OCI-LY7 (cell line): ENCODE results near the gene HOXC10. TPM values are rescaled to one million over a fixed set of nuclear protein-coding genes. Genes with fewer than 3 reads are reported as not detected.

Experiments used
- BruUV-seq: library from RNA; stranded (reverse); fragments of 400-500 nt; replicated peaks from 2 replicates; lab custom pipeline; 2021; lab: Mats Ljungman, UMichigan
- CTCF ChIA-PET: fragments of 300-600 bp; sonication (Branson Sonifier 250); formaldehyde crosslinking; loops from one replicate; lab custom pipeline; 2022; ENCODE audit warnings: antibody characterized with exemption; ENCODE audit not compliant: unreplicated experiment; lab: Charles Lee
- POLR2A ChIA-PET: fragments of 300-600 bp; sonication (Branson Sonifier 250); formaldehyde crosslinking; loops from one replicate; lab custom pipeline; 2022; ENCODE audit warnings: antibody characterized with exemption; lab: Charles Lee
- DNase-seq: peaks from one replicate; pipeline ENCODE4 v3.0.0-alpha.2; 2015; ENCODE audit warnings: low spot score
- H2AFZ ChIP-seq: fragments of 200-600 bp; sonication (generic), shearing (Covaris generic); 2 replicates; pipeline ENCODE4 v1.6.1; 2014; ENCODE audit warnings: mild to moderate bottlenecking, antibody characterized with exemption, low read length, moderate library complexity
- H3K27ac ChIP-seq: fragments of 200-600 bp; sonication (generic); 2 replicates; pipeline ENCODE4 v1.5.1; 2014; ENCODE audit warnings: mixed run types, low read depth, mild to moderate bottlenecking, moderate library complexity, low read length, inconsistent platforms; ENCODE audit not compliant: poor library complexity, severe bottlenecking
- H3K36me3 ChIP-seq: fragments of 200-600 bp; sonication (generic); 2 replicates; pipeline ENCODE4 v1.6.1; 2014; ENCODE audit warnings: mild to moderate bottlenecking, antibody characterized with exemption, low read length, moderate library complexity, mixed read lengths; ENCODE audit not compliant: insufficient read depth
- H3K4me1 ChIP-seq: fragments of 200-600 bp; sonication (generic); 2 replicates; pipeline ENCODE4 v1.5.1; 2014; ENCODE audit warnings: mild to moderate bottlenecking, low read length; ENCODE audit not compliant: insufficient read depth, poor library complexity, severe bottlenecking
- H3K4me2 ChIP-seq: fragments of 200-600 bp; sonication (generic); 2 replicates; pipeline ENCODE4 v1.6.1; 2014; ENCODE audit warnings: mild to moderate bottlenecking, low read length
- H3K4me3 ChIP-seq: fragments of 200-600 bp; sonication (generic); 2 replicates; pipeline ENCODE4 v1.5.1; 2014; ENCODE audit warnings: mild to moderate bottlenecking, low read depth, low read length; ENCODE audit not compliant: poor library complexity, severe bottlenecking
- H3K79me2 ChIP-seq: fragments of 200-600 bp; sonication (generic); 2 replicates; pipeline ENCODE4 v1.6.1; 2016; ENCODE audit warnings: low read depth, mild to moderate bottlenecking, low read length, moderate library complexity, mixed read lengths; ENCODE audit not compliant: insufficient read depth
- H3K9me2 ChIP-seq: fragments of 200-600 bp; sonication (generic); 2 replicates; pipeline ENCODE4 v1.6.1; 2016; ENCODE audit warnings: mild to moderate bottlenecking, low read length, mixed read lengths; ENCODE audit not compliant: insufficient read depth
- H3K9me3 ChIP-seq: fragments of 200-600 bp; sonication (generic); 2 replicates; pipeline ENCODE4 v1.6.1; 2014; ENCODE audit warnings: mild to moderate bottlenecking, mixed run types, low read length, mixed read lengths
- H4K20me1 ChIP-seq: fragments of 200-600 bp; sonication (generic); 2 replicates; pipeline ENCODE4 v1.6.1; 2014; ENCODE audit warnings: mild to moderate bottlenecking, antibody characterized with exemption, low read length, moderate library complexity, mixed read lengths; ENCODE audit not compliant: insufficient read depth
- EZH2phosphoT487 ChIP-seq: fragments of 200-600 bp; sonication (generic); IDR thresholded peaks from 2 replicates; pipeline ENCODE4 v1.6.1; 2018; ENCODE audit warnings: low read depth, borderline replicate concordance, mild to moderate bottlenecking, mixed run types, antibody characterized with exemption, low read length, moderate library complexity, mixed read lengths
- intact Hi-C: fragments of 100-400 bp; cut with micrococcal nuclease; formaldehyde crosslinking; loops from one replicate; pipeline ENCODE4 v1.10.0; 2022; ENCODE audit not compliant: unreplicated experiment
- total RNA-seq, 2 experiments: library from RNA; depleted of rRNA in 1 of 2; stranded (reverse); fragments of >200 nt in 1 of 2; shearing (Covaris generic) in 1 of 2; gene quantifications; 2 replicates each; pipeline ENCODE4 v1.2.3, GENCODE V29; 2014 to 2022
- TF ChIP-seq, protein P1 (sequence below): fragments of 200-600 bp; sonication (generic); conservative IDR thresholded peaks from 2 replicates; pipeline ENCODE4 v1.5.1; 2014; ENCODE audit warnings: mild to moderate bottlenecking, antibody characterized with exemption, low read length, moderate library complexity, mixed read lengths

Gene HOXC10
- total RNA-seq, 2 experiments from 2014 or later = 0.25 to 0.28 TPM

DNA sequence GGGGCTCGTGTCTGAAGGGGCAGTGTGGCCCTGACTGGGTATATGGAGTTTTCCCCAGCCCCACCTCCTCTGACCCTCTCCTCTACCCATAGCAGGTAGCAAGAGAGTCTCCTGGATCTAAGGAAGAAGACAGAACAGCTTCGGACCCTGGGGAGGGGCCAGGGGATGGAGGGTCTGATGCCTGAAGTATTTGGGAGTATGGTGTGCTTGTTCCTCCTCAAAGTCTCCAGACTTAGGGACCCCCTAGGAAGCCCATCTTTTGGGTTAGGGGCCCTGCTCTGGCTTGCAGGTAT lies 23.3 kb downstream of the HOXC10 start:
- DNase-seq = no peak
- ChIA-PET POLR2A (interaction anchor here (1.4 to 1.6 kb wide), 2 partner anchors 9 to 45 kb away, joined by 4 read pairs; partner anchors contain the start of gene HOXC4), CTCF (interaction anchor here (0.6 kb wide), 1 partner anchor 255 kb away, joined by 3 read pairs; no protein-coding TSS in a partner anchor)
- Histone ChIP-seq H3K79me2 (no peaks in the 10 kb centered on the region), H3K36me3 (no peaks in the 10 kb centered on the region), H3K9me3 (no peaks in the 10 kb centered on the region), H3K4me3 (no peak overlapping the region), H3K27ac (no peak overlapping the region), H2AFZ (no peak overlapping the region), H3K4me1 (peaks cover 38% of the 10 kb centered on the region), H4K20me1 (no peaks in the 10 kb centered on the region), H3K9me2 (no peaks in the 10 kb centered on the region), H3K4me2 (no peak overlapping the region)
- TF ChIP-seq EZH2phosphoT487 = no peak
- TF ChIP-seq, protein P1, sequence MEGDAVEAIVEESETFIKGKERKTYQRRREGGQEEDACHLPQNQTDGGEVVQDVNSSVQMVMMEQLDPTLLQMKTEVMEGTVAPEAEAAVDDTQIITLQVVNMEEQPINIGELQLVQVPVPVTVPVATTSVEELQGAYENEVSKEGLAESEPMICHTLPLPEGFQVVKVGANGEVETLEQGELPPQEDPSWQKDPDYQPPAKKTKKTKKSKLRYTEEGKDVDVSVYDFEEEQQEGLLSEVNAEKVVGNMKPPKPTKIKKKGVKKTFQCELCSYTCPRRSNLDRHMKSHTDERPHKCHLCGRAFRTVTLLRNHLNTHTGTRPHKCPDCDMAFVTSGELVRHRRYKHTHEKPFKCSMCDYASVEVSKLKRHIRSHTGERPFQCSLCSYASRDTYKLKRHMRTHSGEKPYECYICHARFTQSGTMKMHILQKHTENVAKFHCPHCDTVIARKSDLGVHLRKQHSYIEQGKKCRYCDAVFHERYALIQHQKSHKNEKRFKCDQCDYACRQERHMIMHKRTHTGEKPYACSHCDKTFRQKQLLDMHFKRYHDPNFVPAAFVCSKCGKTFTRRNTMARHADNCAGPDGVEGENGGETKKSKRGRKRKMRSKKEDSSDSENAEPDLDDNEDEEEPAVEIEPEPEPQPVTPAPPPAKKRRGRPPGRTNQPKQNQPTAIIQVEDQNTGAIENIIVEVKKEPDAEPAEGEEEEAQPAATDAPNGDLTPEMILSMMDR = no peak
- no TSS peak for BruUV-seq
- intact Hi-C loops = no loop called here

DNA sequence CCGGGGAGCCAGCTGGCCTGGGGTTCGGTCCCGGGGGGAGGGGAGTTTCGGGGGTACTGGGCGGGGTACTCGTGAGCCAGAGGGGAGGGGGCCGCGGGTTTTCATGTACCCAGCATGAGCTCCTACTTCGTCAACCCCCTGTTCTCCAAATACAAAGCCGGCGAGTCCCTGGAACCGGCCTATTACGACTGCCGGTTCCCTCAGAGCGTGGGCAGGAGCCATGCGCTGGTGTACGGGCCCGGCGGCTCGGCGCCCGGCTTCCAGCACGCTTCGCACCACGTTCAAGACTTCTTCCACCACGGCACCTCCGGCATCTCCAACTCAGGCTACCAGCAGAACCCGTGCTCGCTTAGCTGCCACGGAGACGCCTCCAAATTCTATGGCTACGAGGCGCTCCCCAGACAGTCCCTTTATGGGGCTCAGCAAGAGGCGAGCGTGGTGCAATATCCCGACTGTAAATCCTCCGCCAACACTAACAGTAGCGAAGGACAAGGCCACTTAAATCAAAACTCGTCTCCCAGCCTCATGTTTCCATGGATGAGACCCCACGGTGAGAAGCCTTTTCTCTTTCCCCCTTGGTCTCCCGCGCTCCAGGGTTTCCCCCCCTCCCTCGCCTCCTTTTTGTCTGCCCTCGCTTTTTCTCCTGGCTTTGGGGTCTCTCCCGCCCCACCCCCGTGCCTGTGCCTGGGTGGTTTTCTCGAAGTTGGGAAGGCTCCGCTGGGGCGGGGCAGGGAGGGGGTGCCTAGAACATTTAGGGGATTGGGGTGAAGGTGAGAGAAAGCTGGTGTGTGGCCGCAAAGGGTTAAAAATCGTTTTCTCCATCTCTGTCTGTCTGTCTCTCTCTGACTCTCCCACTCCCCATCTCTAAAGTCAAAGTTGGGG lies 24.5 kb downstream of the HOXC10 start:
- no peaks in the 10 kb centered on the region for H3K9me3 ChIP-seq
- TF ChIP-seq EZH2phosphoT487 = no peak
- TF ChIP-seq, protein P1 = no peak
- intact Hi-C loops = loop anchor here (10.0 kb wide), 1 partner anchor 345 kb away; no protein-coding TSS in a partner anchor
- no peaks in the 10 kb centered on the region for H4K20me1 ChIP-seq
- BruUV-seq = no TSS peak
- H2AFZ ChIP-seq = no peak overlapping the region
- H3K36me3 ChIP-seq = no peaks in the 10 kb centered on the region
- H3K9me2 ChIP-seq = no peaks in the 10 kb centered on the region
- no peak overlapping the region for H3K4me3 ChIP-seq
- ChIA-PET CTCF (no interaction called here), POLR2A (interaction anchor here (0.7 kb wide), 1 partner anchor 8 kb away, joined by 3 read pairs; no protein-coding TSS in a partner anchor)
- DNase-seq = no peak
- peaks cover 34% of the 10 kb centered on the region for H3K4me1 ChIP-seq
- no peak overlapping the region for H3K4me2 ChIP-seq
- no peaks in the 10 kb centered on the region for H3K79me2 ChIP-seq
- H3K27ac ChIP-seq = no peak overlapping the region
